Bronchial epithelial cell (primary cell): ENCODE results near the gene CD81. TPM values are rescaled to one million over a fixed set of nuclear protein-coding genes. Genes with fewer than 3 reads are reported as not detected.
A peak's percentile ranks its signal among the peaks of the same experiment; 100 is the strongest.

Experiments
- DNase-seq: peaks from one replicate; pipeline ENCODE4 v3.0.0-alpha.2; 2010; ENCODE audit warnings: low read depth
- FAIRE-seq: peaks from 2 replicates; lab custom pipeline; 2011; peaks lifted over from hg19 to GRCh38; lab: Jason Lieb, UNC
- H3K27me3 ChIP-seq: 2 replicates; pipeline ENCODE4 v1.5.1; 2011; ENCODE audit warnings: low read length; ENCODE audit not compliant: control insufficient read depth, insufficient read depth
- H3K36me3 ChIP-seq: 2 replicates; pipeline ENCODE4 v1.5.1; 2011; ENCODE audit warnings: low read length; ENCODE audit not compliant: control insufficient read depth, insufficient read depth
- H3K4me3 ChIP-seq: 2 replicates; pipeline ENCODE4 v1.5.1; 2011; ENCODE audit warnings: mild to moderate bottlenecking, low read depth, low read length, control low read depth
- CTCF ChIP-seq: IDR thresholded peaks from 2 replicates; pipeline ENCODE4 v1.5.1; 2011; ENCODE audit warnings: mild to moderate bottlenecking, moderate library complexity, low read length, control low read depth, inconsistent platforms; ENCODE audit not compliant: insufficient read depth, severe bottlenecking
- total RNA-seq: library from RNA; depleted of rRNA; stranded (reverse); fragments of >200 nt; gene quantifications from 2 replicates; pipeline ENCODE4 v1.2.1, GENCODE V29; 2014

Gene CD81
- total RNA-seq, 1 donor from 2014 or later: 133 TPM

DNA sequence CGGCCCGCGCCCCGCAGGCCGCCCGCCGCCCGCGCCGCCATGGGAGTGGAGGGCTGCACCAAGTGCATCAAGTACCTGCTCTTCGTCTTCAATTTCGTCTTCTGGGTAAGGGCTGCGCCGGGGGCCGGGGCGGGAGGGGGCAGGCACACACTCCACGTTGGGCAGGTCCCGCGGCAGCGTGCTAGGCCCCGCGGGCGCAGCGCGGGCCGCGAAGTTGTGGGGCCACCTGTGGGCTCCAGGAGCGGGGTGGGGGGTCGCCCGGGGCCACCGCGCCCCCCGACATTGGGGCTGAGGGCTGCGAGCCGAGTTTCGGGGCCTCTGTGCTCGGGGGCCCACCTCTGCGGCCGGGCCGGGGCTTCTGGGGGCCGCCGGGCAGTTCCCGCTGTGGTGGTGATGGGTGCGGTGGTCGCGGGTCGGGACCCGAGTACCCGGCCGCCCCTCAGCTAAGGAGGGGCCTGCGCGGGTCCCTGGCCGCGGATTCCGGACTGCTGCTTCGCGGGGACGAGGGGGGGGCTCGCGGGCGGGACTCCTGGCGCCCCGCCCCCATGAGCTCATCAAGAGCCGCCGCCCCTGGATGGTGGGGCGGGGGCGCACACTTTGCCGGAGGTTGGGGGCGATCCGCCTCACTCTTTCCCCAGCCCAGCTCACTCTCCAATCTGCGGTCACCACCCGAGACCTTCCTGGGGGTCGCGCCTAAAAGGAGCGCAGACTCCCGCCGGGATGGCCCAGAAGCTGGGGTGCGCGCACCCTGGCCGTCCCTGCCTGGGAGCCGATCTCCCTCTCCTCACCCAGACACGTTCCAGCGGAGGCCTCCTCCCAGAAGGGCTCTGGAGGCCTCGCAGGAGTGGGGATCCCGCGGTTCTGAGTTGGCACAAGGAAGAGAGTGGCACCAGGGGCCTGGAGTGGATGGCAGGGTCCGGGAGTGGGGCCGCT is 667 bp downstream of the CD81 start:
- no peaks in the 10 kb centered on the region for H3K27me3 ChIP-seq
- peaks cover 3% of the 10 kb centered on the region for H3K36me3 ChIP-seq
- peak overlapping the region; percentile 93 for H3K4me3 ChIP-seq
- DNase-seq (no peak), FAIRE-seq (no peak)
- TF ChIP-seq CTCF: no peak

GRCh38 chr11:2378527-2379210 is 1.6 kb downstream of the CD81 start:
- DNase-seq (no peak), FAIRE-seq (no peak)
- Histone ChIP-seq H3K36me3 (peaks cover 5% of the 10 kb centered on the region), H3K4me3 (peak overlapping the region; percentile 93), H3K27me3 (no peaks in the 10 kb centered on the region)
- no peak for TF ChIP-seq CTCF

GRCh38 chr11:2379466-2380174 is 2.5 kb downstream of the CD81 start:
- no peak for TF ChIP-seq CTCF
- FAIRE-seq (no peak), DNase-seq (no peak)
- H3K27me3 ChIP-seq: no peaks in the 10 kb centered on the region
- H3K36me3 ChIP-seq: peaks cover 5% of the 10 kb centered on the region
- no peak overlapping the region for H3K4me3 ChIP-seq

- Histone ChIP-seq H3K4me3 (no peak overlapping the region), H3K27me3 (no peaks in the 10 kb centered on the region), H3K36me3 (peaks cover 8% of the 10 kb centered on the region)
- no peak for TF ChIP-seq CTCF
- no peak for DNase-seq
- FAIRE-seq: no peak
Measured at GRCh38 chr11:2380396-2380795, 3.3 kb downstream of the CD81 start.

GRCh38 chr11:2380807-2381350 is 3.8 kb downstream of the CD81 start:
- DNase-seq: no peak
- no peak for FAIRE-seq
- TF ChIP-seq CTCF: no peak
- peaks cover 9% of the 10 kb centered on the region for H3K36me3 ChIP-seq
- H3K4me3 ChIP-seq: no peak overlapping the region
- no peaks in the 10 kb centered on the region for H3K27me3 ChIP-seq
